Spleen (tissue), 11 donors: ENCODE measurements around the gene SIRPB1. TPM values are rescaled to one million over a fixed set of nuclear protein-coding genes. Genes with fewer than 3 reads are reported as not detected.

Experiments
- DNase-seq: peaks from one replicate; pipeline ENCODE4 v3.0.0-alpha.2; 2020
- H3K27ac ChIP-seq, 8 donors: fragments of 200-600 bp; sonication (generic) in 7 of 8; 1 replicate in 4 of 8; 2 replicates in 4 of 8; pipeline versions ENCODE4 v1.5.0 to v1.8.0; 2016 to 2021; ENCODE audit warnings: inconsistent platforms in 4 of 8, mild to moderate bottlenecking in 4 of 8, moderate library complexity in 1 of 8
- H3K27me3 ChIP-seq, 7 donors: fragments of 200-600 bp; sonication (generic) in 6 of 7; replicated peaks in 1 of 7; 1 replicate in 4 of 7; 2 replicates in 3 of 7; pipeline versions ENCODE4 v1.5.0 to v1.8.0; 2016 to 2021; ENCODE audit warnings: inconsistent platforms in 3 of 7, mild to moderate bottlenecking in 1 of 7
- H3K36me3 ChIP-seq, 6 donors: fragments of 200-600 bp; sonication (generic) in 5 of 6; 1 replicate in 4 of 6; 2 replicates in 2 of 6; pipeline versions ENCODE4 v1.5.0 to v1.8.0; 2016 to 2021; ENCODE audit warnings: inconsistent platforms in 2 of 6
- H3K4me1 ChIP-seq, 6 donors: fragments of 200-600 bp; sonication (generic) in 5 of 6; 1 replicate in 3 of 6; 2 replicates in 3 of 6; pipeline versions ENCODE4 v1.5.0 to v1.8.0; 2016 to 2021; ENCODE audit warnings: inconsistent platforms in 3 of 6
- H3K4me3 ChIP-seq, 8 donors: fragments of 200-600 bp; sonication (generic) in 7 of 8; 1 replicate in 4 of 8; 2 replicates in 4 of 8; pipeline versions ENCODE4 v1.5.0 to v1.8.0; 2016 to 2021; ENCODE audit warnings: inconsistent platforms in 4 of 8, mild to moderate bottlenecking in 4 of 8, moderate library complexity in 2 of 8
- H3K9me3 ChIP-seq, 8 donors: fragments of 200-600 bp; sonication (generic) in 7 of 8; 1 replicate in 4 of 8; 2 replicates in 4 of 8; pipeline versions ENCODE4 v1.5.0 to v1.8.0; 2016 to 2021; ENCODE audit warnings: inconsistent platforms in 4 of 8
- POLR2A ChIP-seq, 3 donors: fragments of 450-650 bp; IDR thresholded peaks; one replicate each; pipeline ENCODE4 v1.5.1; 2017; ENCODE audit warnings: antibody characterized with exemption in 3 of 3, mild to moderate bottlenecking in 1 of 3
- POLR2AphosphoS5 ChIP-seq, 3 donors: sonication (generic); formaldehyde crosslinking; IDR thresholded peaks; one replicate each; pipeline ENCODE4 v1.5.1; 2017; ENCODE audit warnings: antibody characterized with exemption in 3 of 3
- WGBS, 5 donors: extraction: QIAGEN DNeasy Blood & Tissue Kit in 3 of 5; methylation state at CpG; one replicate each; pipeline versions ENCODE4 v1.1.5 to v1.1.7; 2013 to 2018; 5-methylcytosine and 5-hydroxymethylcytosine counted together
- intact Hi-C: fragments of 100-400 bp; cut with DNase I; formaldehyde crosslinking; loops from one replicate; pipeline ENCODE4 v1.15.0; 2023; ENCODE audit warnings: low total_unique reads
- polyA plus RNA-seq, 3 donors: library from polyadenylated mRNA; stranded (reverse); fragments of 200-250 nt; gene quantifications; one replicate each; pipeline ENCODE4 v1.2.1, GENCODE V29; 2013
- total RNA-seq, 7 donors: library from RNA; depleted of rRNA in 3 of 7; stranded (reverse); fragments of >200 nt in 3 of 7; fragmentation: NEBNext Ultra II Directional in 4 of 7; extraction: Animal tissue kit (Norgen Biotek cat#: 25700) in 4 of 7; gene quantifications; one replicate each; pipeline versions ENCODE4 v1.1.0 to v1.2.1, GENCODE V29; 2016 to 2021
- TF ChIP-seq, protein P1 (sequence below), 11 experiments: fragments of 200-600 bp in 7 of 11; fragments of 450-650 bp in 4 of 11; sonication (generic) in 4 of 11; IDR thresholded peaks in 8 of 11; conservative IDR thresholded peaks in 3 of 11; 1 replicate in 7 of 11; 2 replicates in 4 of 11; pipeline versions ENCODE4 v1.4.0 to v1.8.0; 2016 to 2021; ENCODE audit warnings: antibody characterized with exemption in 11 of 11, inconsistent platforms in 4 of 11, mild to moderate bottlenecking in 1 of 11
- donor health status: healthy with polysubstance abuse.
- donor health status: DM: no; HTN: no; CAD: no; lungs with moderate emphysema.
- donor health status: DM: no; HTN: no; CAD: no.
- donor health status: Bipolar disorder and iron deficiency.
- donor health status: healthy.
- donor health status: DM: no; HTN: no; CAD: no.
- donor health status: DM: yes; HTN: yes; CAD: no.

Gene SIRPB1
- total and polyA plus RNA-seq, 10 donors: 1.4 to 89.5 (median 36.6) TPM

DNA sequence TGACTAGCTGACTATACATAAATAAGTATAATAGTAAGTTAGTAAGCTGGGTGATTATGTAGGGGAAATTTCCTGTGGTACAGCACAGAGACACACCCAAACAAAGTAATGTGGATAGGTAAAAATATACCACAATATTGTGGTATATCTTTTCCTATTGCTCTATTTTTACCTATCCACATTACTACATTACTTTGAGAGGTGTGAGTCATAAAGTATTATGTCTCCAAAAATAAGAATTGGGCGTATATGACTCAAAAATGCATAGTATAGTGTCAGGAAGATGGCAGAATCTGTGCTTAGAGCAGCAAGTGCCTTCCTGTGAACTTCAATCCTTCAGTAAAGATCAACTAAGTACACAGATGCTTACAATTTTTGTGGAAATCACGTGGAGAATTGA, 40.4 kb upstream of the SIRPB1 start:
- Histone ChIP-seq H3K27me3 (no peaks in the 10 kb centered on the region), H3K36me3 (no peaks in the 10 kb centered on the region), H3K4me1 (peaks cover 4 to 83% (median 52%) of the 10 kb centered on the region in 6 donors), H3K27ac (peak overlapping the region in 3 of 8 donors; percentile 11 to 75 (median 28)), H3K9me3 (no peaks in the 10 kb centered on the region), H3K4me3 (no peak overlapping the region)
- intact Hi-C loops: no loop called here
- 34 to 66% (median 41%) methylated on average over 2 of the region's 2 CpGs for WGBS, 5 donors
- no peak for DNase-seq
- TF ChIP-seq POLR2A (IDR thresholded peaks at IDR 0.05) (no peak), POLR2AphosphoS5 (IDR thresholded peaks at IDR 0.05) (no peak)
- TF ChIP-seq, protein P1, sequence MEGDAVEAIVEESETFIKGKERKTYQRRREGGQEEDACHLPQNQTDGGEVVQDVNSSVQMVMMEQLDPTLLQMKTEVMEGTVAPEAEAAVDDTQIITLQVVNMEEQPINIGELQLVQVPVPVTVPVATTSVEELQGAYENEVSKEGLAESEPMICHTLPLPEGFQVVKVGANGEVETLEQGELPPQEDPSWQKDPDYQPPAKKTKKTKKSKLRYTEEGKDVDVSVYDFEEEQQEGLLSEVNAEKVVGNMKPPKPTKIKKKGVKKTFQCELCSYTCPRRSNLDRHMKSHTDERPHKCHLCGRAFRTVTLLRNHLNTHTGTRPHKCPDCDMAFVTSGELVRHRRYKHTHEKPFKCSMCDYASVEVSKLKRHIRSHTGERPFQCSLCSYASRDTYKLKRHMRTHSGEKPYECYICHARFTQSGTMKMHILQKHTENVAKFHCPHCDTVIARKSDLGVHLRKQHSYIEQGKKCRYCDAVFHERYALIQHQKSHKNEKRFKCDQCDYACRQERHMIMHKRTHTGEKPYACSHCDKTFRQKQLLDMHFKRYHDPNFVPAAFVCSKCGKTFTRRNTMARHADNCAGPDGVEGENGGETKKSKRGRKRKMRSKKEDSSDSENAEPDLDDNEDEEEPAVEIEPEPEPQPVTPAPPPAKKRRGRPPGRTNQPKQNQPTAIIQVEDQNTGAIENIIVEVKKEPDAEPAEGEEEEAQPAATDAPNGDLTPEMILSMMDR (IDR thresholded peaks at IDR 0.05 in 8 of 11, conservative IDR thresholded peaks at IDR 0.05 in 3 of 11): no peak

DNA sequence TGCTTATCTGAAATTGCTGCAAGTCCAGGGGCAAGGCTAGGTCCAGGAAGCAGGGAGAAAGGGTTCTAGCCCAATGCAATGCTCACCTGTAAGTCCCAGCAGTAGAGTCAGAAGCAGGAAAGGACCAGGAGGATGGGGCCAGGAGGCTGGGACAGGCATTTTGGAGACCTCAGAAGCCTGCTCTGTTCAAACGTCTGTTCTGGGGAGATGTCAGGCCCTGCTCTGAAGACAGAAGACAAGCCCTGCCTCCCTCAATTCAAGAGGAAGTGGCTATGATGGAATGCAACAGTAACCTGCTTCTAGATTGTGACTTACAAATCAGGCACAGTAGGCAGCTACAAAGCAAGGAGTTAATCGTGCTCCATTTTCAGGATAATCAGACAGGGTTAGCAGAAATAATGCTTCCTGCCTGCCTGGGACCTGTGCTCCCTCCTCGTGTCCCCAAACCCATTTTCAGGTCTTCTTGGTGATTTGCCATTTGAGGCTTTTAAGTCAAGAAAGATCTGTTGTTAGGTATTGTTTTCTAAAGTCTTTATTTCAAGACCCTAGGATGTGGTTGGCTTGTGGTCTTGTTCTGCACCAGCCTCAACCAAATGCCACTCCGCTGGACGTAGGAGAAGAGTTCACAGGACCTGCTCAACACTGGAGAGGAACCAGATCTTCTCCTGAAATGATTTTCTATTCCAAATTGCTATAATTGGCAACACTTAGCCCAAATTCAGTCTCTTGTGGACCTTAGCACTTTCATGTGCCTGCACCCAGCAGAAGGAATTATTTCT, 37.9 kb upstream of the SIRPB1 start, which contains the start of gene SIRPG:
TSS of gene SIRPG (minus strand) at position 224 of the 779 bp plus-strand sequence. CDS start at position 159, 65 bp downstream.
- Histone ChIP-seq H3K36me3 (no peaks in the 10 kb centered on the region), H3K4me3 (peak within 1 kb of the TSS in 4 of 8 donors; percentile 0 to 57 (median 11)), H3K4me1 (peaks cover 0 to 81% (median 37%) of the 10 kb centered on the region in 6 donors), H3K27ac (peak within 1 kb of the TSS in 7 of 8 donors; percentile 15 to 83 (median 65)), H3K27me3 (no peaks in the 10 kb centered on the region), H3K9me3 (peaks cover 0 to 10% (median 2%) of the 10 kb centered on the region in 8 donors)
- intact Hi-C loops: no loop called here
- no peak for DNase-seq
- WGBS, 5 donors: 30 to 41% (median 38%) methylated on average over 5 of the region's 5 CpGs
- TF ChIP-seq, protein P1 (IDR thresholded peaks at IDR 0.05 in 8 of 11, conservative IDR thresholded peaks at IDR 0.05 in 3 of 11): no peak
- TF ChIP-seq POLR2A (IDR thresholded peaks at IDR 0.05): peak in 1 of 3 donors; percentile 25
- TF ChIP-seq POLR2AphosphoS5 (IDR thresholded peaks at IDR 0.05): peak in 2 of 3 donors; percentile 12 to 73

DNA sequence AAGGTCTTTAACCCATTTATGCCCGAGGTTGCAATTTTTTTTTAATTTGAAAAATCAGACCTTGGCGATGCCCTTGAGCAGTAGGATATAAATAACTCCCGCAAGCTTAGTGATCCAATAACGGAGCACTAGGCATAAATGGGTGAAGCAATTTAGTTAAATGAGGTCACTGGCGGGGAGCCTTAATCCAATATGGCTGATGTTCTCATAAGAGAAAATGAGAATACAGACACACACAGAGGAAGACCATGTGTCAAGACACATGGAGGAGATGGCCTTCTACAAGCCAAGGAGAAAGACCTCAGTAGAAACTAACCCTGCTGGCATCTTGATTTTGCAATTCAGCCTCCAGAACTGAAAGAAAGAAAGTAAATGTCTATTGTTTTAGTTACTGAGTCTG, 37.0 kb upstream of the SIRPB1 start:
- H3K4me3 ChIP-seq: peak overlapping the region in 4 of 8 donors; percentile 0 to 57 (median 11)
- no peaks in the 10 kb centered on the region for H3K36me3 ChIP-seq
- TF ChIP-seq, protein P1 (IDR thresholded peaks at IDR 0.05 in 8 of 11, conservative IDR thresholded peaks at IDR 0.05 in 3 of 11): no peak
- no peak for TF ChIP-seq POLR2AphosphoS5 (IDR thresholded peaks at IDR 0.05)
- TF ChIP-seq POLR2A (IDR thresholded peaks at IDR 0.05): no peak
- H3K4me1 ChIP-seq: peaks cover 2 to 81% (median 34%) of the 10 kb centered on the region in 6 donors
- WGBS, 5 donors: 65 to 78% (median 70%) methylated on average over 5 of the region's 5 CpGs
- H3K27me3 ChIP-seq: no peaks in the 10 kb centered on the region
- peaks cover 0 to 10% (median 2%) of the 10 kb centered on the region in 8 donors for H3K9me3 ChIP-seq
- intact Hi-C loops: no loop called here
- peak overlapping the region in 7 of 8 donors; percentile 15 to 83 (median 65) for H3K27ac ChIP-seq
- DNase-seq: no peak

DNA sequence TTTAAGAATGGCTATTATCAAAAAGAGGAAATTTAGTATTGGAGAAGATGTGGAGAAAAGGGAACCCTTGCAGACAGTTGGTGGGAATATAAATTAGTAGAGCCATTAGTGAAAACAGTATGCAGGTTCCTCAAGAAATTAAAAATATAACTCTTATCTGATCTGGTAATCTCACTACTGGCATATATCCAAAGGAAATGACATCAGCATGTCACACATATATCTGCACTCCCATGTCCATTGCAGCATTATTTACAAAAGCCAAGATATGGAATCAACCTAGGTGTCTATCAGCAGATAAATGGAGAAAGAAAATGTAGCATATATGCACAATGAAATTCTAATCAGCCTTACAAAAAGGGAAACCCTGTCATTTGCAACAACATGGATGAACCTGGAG, 35.2 kb upstream of the SIRPB1 start:
- H3K9me3 ChIP-seq: peaks cover 0 to 10% (median 2%) of the 10 kb centered on the region in 8 donors
- H3K4me3 ChIP-seq: peak overlapping the region in 3 of 8 donors; percentile 11 to 57 (median 21)
- TF ChIP-seq, protein P1 (IDR thresholded peaks at IDR 0.05 in 8 of 11, conservative IDR thresholded peaks at IDR 0.05 in 3 of 11): no peak
- H3K27me3 ChIP-seq: no peaks in the 10 kb centered on the region
- DNase-seq: no peak
- peak overlapping the region in 5 of 8 donors; percentile 11 to 83 (median 57) for H3K27ac ChIP-seq
- peaks cover 3 to 77% (median 32%) of the 10 kb centered on the region in 6 donors for H3K4me1 ChIP-seq
- no peaks in the 10 kb centered on the region for H3K36me3 ChIP-seq
- intact Hi-C loops: no loop called here
